ENCODE results near the gene MCF2L2.
"Not testable (repeated sequence)": the region's sequence is repeated elsewhere in the genome, so short reads cannot be mapped to it uniquely, and the experiment has no call there.

The MCF2L2 gene

GRCh38 chr3:183428447-183429211, at the start of gene MCF2L2:
TSS of gene MCF2L2 (minus strand) at chr3:183428619. CDS start at chr3:183427977, 642 bp downstream.
- peak; percentile 49 for DNase-seq (ENCODE audit: low read depth)

- DNase-seq (ENCODE audit: low read depth), result no peak
Observed at GRCh38 chr3:183477801-183478456, 49.5 kb upstream of the MCF2L2 start.

- not testable (repeated sequence) for DNase-seq (ENCODE audit: low read depth)
Observed at GRCh38 chr3:183475764-183476162, 47.3 kb upstream of the MCF2L2 start.

- no peak for DNase-seq (ENCODE audit: low read depth)
Observed at GRCh38 chr3:183475016-183475763, 46.8 kb upstream of the MCF2L2 start.

- no peak for DNase-seq (ENCODE audit: low read depth)
Observed at GRCh38 chr3:183473969-183474368, 45.5 kb upstream of the MCF2L2 start.

- DNase-seq (ENCODE audit: low read depth), result no peak
Observed at GRCh38 chr3:183472155-183472554, 43.7 kb upstream of the MCF2L2 start.

GRCh38 chr3:183468424-183468823, 40.0 kb upstream of the MCF2L2 start:
- DNase-seq (ENCODE audit: low read depth), result no peak

- DNase-seq (ENCODE audit: low read depth), result no peak
Observed at GRCh38 chr3:183466575-183466974, 38.2 kb upstream of the MCF2L2 start.

- not testable (repeated sequence) for DNase-seq (ENCODE audit: low read depth)
Observed at GRCh38 chr3:183465710-183466109, 37.3 kb upstream of the MCF2L2 start.

- DNase-seq (ENCODE audit: low read depth), result no peak
Observed at GRCh38 chr3:183464480-183464879, 36.1 kb upstream of the MCF2L2 start.

- DNase-seq (ENCODE audit: low read depth), result no peak
Observed at GRCh38 chr3:183460081-183461055, 31.9 kb upstream of the MCF2L2 start.

- no peak for DNase-seq (ENCODE audit: low read depth)
Observed at GRCh38 chr3:183455089-183455488, 26.7 kb upstream of the MCF2L2 start.

- DNase-seq (ENCODE audit: low read depth), result no peak
Observed at GRCh38 chr3:183454064-183454463, 25.6 kb upstream of the MCF2L2 start.

GRCh38 chr3:183449791-183450190, 21.4 kb upstream of the MCF2L2 start:
- DNase-seq (ENCODE audit: low read depth), result no peak

GRCh38 chr3:183449391-183449790, 21.0 kb upstream of the MCF2L2 start:
- no peak for DNase-seq (ENCODE audit: low read depth)

- no peak for DNase-seq (ENCODE audit: low read depth)
Observed at GRCh38 chr3:183448369-183449128, 20.1 kb upstream of the MCF2L2 start.

- peak; percentile 53 for DNase-seq (ENCODE audit: low read depth)
Observed at GRCh38 chr3:183447206-183448001, 19.0 kb upstream of the MCF2L2 start.

GRCh38 chr3:183446838-183447205, 18.4 kb upstream of the MCF2L2 start:
- DNase-seq (ENCODE audit: low read depth), result no peak

- DNase-seq (ENCODE audit: low read depth), result no peak
Observed at GRCh38 chr3:183444748-183445147, 16.3 kb upstream of the MCF2L2 start.

Data from stimulated activated CD8-positive, alpha-beta memory T cell treated with anti-CD3 and anti-CD28 coated beads, Interleukin-7, amount 100 ng/mL, for 24 hours (primary cell).